HAP-1 (cell line): ENCODE data around the gene MARVELD1.

Source experiments
- DNase-seq, 2 experiments: peaks; one replicate each; pipeline ENCODE4 v3.0.0-alpha.2; 2016 to 2020; ENCODE audit warnings: low spot score in 2 of 2
- H3K27me3 ChIP-seq: fragments of 250-450 bp; sonication (Bioruptor Pico); 2 replicates; pipeline ENCODE4 v1.5.1; 2020; ENCODE audit warnings: low read depth, mild to moderate bottlenecking, moderate library complexity
- H3K36me3 ChIP-seq: fragments of 250-450 bp; sonication (Bioruptor Pico); replicated peaks from 2 replicates; pipeline ENCODE4 v1.5.1; 2020; ENCODE audit warnings: mild to moderate bottlenecking
- H3K4me1 ChIP-seq: fragments of 250-450 bp; sonication (Bioruptor Pico); 2 replicates; pipeline ENCODE4 v1.5.1; 2020; ENCODE audit warnings: mild to moderate bottlenecking
- H3K4me3 ChIP-seq: fragments of 250-450 bp; sonication (Bioruptor Pico); 2 replicates; pipeline ENCODE4 v1.5.1; 2020; ENCODE audit warnings: mild to moderate bottlenecking, moderate library complexity
- H3K9me3 ChIP-seq: fragments of 250-450 bp; sonication (Bioruptor Pico); 2 replicates; pipeline ENCODE4 v1.5.1; 2020; ENCODE audit warnings: mild to moderate bottlenecking, moderate library complexity
- in situ Hi-C: fragments of 300-500 bp; cut with MboI; formaldehyde crosslinking; loops from 3 replicates; pipeline ENCODE4 v1.14.3; 2020; ENCODE audit warnings: low sequenced_read_pairs, inconsistent platforms, mixed read lengths

The MARVELD1 gene

DNA sequence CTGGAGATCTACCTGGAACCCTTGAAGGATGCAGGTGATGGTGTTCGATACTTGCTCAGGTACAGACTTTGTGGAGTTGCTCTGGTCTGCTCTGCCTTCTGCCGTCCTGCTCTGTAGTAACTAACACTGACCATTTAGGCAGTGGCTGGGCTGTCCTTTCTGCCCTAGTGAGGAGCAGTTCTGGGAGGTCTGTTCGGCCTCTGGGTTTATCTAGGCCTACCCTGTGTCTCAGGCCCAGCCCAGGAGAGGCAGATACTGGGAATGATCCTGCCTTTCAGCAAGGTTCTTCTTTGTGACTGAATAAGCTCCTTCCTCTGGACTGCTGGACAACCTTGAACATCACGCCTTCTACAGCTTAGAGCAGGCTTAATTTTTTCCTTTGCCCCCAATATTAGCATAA, 25.1 kb downstream of the MARVELD1 start:
- Histone ChIP-seq H3K4me3 (peak overlapping the region; percentile 96), H3K36me3 (peaks cover 38% of the 10 kb centered on the region), H3K9me3 (no peaks in the 10 kb centered on the region), H3K27me3 (no peaks in the 10 kb centered on the region), H3K4me1 (peaks cover 6% of the 10 kb centered on the region)
- no peak for DNase-seq
- in situ Hi-C loops: no loop called here

DNA sequence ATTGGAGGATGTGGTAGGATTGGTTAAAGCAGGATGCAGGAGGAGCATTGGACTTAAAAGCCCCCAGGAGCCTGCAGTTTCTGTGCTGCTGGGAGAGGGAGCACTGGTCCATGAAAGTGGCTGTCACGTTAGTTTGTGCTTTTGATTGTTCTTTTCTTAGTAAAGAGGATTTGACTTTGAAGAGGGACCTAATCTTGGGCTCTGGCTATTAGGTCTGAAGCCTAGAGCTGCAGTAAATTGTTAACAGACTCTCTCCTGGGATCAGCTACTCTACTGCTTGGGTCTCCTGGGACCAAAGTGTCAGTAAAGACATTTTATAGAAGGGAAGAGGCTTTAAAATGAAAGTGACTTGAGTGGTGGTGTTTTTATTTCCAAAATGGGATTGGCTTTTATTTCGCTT, 27.1 kb downstream of the MARVELD1 start:
- DNase-seq: peak; percentile 27 to 54
- no peak overlapping the region for H3K4me3 ChIP-seq
- H3K27me3 ChIP-seq: no peaks in the 10 kb centered on the region
- in situ Hi-C loops: no loop called here
- peaks cover 6% of the 10 kb centered on the region for H3K4me1 ChIP-seq
- H3K36me3 ChIP-seq: peaks cover 53% of the 10 kb centered on the region
- no peaks in the 10 kb centered on the region for H3K9me3 ChIP-seq

DNA sequence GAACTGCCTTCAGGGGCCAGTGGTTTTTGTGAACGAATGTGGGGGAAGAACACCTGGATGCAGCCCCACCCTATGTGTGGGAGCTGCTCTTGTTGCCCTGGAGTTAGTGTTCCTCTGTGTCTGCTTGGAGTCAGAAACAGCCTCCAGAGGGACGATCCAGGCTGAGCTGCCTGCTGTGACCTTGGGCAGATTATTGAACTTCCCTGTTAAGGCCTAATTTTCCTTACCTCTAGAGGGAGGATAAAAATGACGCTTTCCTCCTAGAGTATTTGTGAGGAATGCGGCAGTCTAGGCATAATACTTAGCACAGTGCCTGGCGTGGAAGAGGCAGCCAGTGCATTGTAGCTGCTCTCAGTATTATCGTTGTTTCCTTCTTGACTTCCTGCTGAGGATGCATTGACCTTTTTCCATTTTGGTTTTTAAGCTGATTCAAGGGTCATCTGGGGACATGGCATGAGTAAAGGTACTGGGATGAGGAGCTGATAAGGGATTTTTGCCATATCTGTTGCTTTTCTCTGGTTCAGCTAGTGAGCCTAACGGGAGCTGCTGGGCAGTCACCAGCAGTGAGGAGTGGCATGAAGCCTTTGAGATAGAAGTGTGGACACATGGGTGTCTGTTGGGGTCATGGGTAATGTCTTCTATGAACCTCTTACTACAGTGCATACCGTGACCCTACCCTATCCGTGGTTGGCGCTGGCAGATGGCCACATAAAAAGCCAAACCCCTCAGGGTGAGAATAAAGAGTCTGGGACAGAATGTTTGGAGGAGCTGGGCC, 29.8 kb downstream of the MARVELD1 start:
- H3K36me3 ChIP-seq: peaks cover 68% of the 10 kb centered on the region
- DNase-seq: no peak
- no peaks in the 10 kb centered on the region for H3K27me3 ChIP-seq
- in situ Hi-C loops: no loop called here
- H3K9me3 ChIP-seq: no peaks in the 10 kb centered on the region
- peaks cover 6% of the 10 kb centered on the region for H3K4me1 ChIP-seq
- H3K4me3 ChIP-seq: no peak overlapping the region

DNA sequence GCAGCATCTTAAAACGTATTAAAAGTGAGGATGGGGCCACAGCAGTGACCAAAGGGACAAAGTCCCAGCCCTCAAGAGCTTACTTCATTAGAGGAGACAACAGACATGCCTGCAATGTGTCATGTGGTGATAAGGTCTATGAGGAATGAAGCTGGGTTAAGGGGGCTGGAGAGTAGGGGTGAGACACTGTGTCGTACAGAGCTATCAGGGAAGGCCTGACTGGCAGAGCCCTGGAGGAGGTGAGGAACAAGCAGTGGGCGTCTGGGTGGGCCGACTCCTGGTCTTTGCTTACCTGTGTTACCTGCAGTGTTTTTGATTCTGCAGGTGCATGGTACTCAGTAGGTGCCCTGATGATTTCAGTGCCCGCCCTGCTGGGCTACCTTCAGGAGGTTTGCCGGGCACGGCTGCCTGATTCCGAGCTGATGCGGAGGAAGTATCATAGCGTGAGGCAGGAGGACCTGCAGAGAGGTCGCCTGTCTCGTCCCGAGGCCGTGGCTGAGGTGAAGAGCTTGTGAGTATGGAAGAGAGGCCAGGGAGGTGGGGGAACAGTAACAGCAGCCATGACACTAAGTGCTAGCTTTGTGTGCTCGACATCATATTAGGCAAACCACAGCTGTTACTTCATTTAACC, 31.0 kb downstream of the MARVELD1 start:
- no peaks in the 10 kb centered on the region for H3K27me3 ChIP-seq
- H3K4me1 ChIP-seq: peaks cover 6% of the 10 kb centered on the region
- in situ Hi-C loops: no loop called here
- no peak overlapping the region for H3K4me3 ChIP-seq
- H3K36me3 ChIP-seq: peaks cover 71% of the 10 kb centered on the region
- DNase-seq: no peak
- no peaks in the 10 kb centered on the region for H3K9me3 ChIP-seq

DNA sequence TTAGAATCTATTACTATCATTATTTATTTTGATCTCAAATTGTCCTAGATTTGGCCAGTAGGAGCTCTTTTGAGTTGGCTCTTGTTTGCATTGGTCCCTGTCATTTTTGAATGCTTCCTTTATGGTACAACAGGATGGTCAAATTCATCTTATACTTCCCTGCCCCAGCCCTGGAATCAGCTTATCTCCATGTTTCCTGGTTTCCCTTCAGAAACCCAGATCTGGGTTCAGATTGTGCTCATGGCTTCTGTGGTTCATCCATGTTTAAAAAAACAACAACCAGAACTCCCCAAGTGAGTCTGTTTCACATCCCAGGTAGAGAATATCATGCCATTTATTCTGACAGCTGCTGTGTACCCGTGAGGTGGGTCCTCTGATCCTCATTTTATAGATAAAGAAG, 34.0 kb downstream of the MARVELD1 start:
- H3K4me1 ChIP-seq: no peaks in the 10 kb centered on the region
- DNase-seq: no peak
- H3K4me3 ChIP-seq: no peak overlapping the region
- H3K36me3 ChIP-seq: peaks cover 63% of the 10 kb centered on the region
- H3K9me3 ChIP-seq: no peaks in the 10 kb centered on the region
- in situ Hi-C loops: no loop called here
- no peaks in the 10 kb centered on the region for H3K27me3 ChIP-seq

DNA sequence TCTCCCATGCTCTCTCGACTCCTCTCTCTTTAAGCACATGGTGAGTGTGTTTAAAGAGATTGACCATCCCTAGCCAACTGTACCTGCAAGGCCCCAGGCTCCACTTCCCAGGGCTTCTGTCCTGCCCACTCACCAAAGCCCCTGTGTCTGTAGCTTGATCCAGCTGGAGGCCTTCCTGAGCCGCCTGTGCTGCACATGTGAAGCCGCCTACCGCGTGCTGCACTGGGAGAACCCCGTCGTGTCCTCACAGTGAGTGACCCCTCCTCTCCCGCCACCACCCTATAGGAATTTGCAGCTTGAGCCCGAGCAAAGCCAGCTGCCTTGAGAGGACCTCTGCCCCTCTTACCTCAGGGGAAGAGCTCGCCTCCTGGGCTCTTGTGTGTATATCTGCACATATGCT, 34.6 kb downstream of the MARVELD1 start:
- DNase-seq: no peak
- H3K4me1 ChIP-seq: no peaks in the 10 kb centered on the region
- peaks cover 59% of the 10 kb centered on the region for H3K36me3 ChIP-seq
- no peaks in the 10 kb centered on the region for H3K9me3 ChIP-seq
- H3K27me3 ChIP-seq: no peaks in the 10 kb centered on the region
- no peak overlapping the region for H3K4me3 ChIP-seq
- in situ Hi-C loops: no loop called here

DNA sequence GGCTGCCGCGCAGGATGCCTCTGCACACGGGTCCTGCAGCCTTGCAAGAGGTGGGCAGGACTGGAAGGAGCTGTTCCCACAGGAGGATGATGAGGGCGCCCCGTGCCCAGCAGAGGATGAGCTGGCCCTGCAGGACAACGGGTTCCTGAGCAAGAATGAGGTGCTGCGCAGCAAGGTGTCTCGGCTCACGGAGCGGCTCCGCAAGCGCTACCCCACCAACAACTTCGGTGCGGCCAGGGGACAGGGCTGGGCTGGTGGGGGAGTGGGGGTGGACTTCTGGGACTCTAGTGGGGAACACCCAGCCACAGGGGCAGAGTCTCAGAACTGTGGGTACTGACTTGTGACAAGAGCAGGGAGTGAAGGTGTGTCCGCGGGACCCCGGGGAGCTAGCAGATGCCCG, 39.4 kb downstream of the MARVELD1 start:
- Histone ChIP-seq H3K4me1 (no peaks in the 10 kb centered on the region), H3K27me3 (no peaks in the 10 kb centered on the region), H3K36me3 (peaks cover 69% of the 10 kb centered on the region), H3K4me3 (no peak overlapping the region), H3K9me3 (no peaks in the 10 kb centered on the region)
- in situ Hi-C loops: no loop called here
- no peak for DNase-seq

DNA sequence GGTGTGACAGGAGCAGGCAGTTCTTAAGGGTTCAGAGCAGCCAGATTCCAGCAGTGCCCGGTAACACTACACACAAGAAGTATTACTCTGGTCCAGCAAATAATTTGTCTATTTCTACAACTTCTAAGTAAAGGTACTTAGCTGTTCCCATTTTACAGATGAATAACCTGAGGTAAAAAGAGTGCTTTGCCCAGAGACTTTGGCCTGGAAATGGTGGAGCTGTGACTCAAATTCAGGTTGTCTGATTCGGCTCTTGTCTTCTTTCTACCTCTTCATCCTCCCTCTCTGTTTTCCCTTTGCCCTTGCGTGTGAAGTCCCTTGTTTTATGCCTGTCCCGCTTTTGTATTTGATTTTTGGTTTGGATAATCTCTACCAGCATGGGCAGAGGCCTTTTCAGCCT, 41.2 kb downstream of the MARVELD1 start:
- in situ Hi-C loops: no loop called here
- no peaks in the 10 kb centered on the region for H3K4me1 ChIP-seq
- no peak overlapping the region for H3K4me3 ChIP-seq
- H3K36me3 ChIP-seq: peaks cover 66% of the 10 kb centered on the region
- no peak for DNase-seq
- no peaks in the 10 kb centered on the region for H3K27me3 ChIP-seq
- H3K9me3 ChIP-seq: no peaks in the 10 kb centered on the region

DNA sequence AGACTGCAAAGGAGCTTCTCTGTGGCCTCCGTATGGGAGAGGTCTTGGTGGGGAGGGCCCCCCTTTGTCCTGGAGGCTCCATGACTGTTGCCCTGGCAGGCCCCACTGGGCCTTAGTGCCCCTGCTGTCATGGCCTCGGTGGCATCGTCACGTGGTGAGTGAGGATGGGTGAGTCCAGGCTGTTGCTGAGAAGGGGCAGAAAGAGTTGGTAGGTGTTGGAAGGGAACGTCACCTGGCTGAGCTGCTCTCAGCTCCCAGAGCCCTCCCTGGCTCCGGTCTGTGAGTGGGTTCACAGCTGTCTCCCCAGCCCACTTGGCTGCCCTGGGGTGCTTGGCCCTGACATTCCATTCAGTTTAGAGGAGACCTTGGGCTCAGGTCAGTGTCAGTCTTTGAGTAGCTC, 42.2 kb downstream of the MARVELD1 start:
- no peaks in the 10 kb centered on the region for H3K9me3 ChIP-seq
- no peak overlapping the region for H3K4me3 ChIP-seq
- no peak for DNase-seq
- no peaks in the 10 kb centered on the region for H3K4me1 ChIP-seq
- in situ Hi-C loops: no loop called here
- no peaks in the 10 kb centered on the region for H3K27me3 ChIP-seq
- H3K36me3 ChIP-seq: peaks cover 69% of the 10 kb centered on the region

DNA sequence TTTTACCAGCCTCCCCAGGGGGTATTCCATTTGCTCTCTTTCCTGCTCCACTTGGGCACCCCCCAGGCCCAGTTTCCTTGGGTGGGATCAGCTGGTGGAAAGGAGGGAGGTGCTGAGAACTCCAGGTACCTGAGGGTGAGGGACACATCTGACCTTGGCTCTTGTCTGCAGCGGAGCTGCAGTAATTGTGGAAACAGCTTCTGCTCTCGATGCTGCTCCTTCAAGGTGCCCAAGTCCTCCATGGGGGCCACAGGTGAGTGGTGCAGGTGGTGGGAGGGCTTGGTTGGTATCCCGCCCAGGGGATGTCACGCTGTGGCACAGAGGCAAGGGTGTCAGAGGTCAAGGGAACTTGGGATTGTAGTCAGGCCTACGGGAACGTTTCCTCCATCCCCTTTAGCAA, 43.9 kb downstream of the MARVELD1 start:
- peaks cover 67% of the 10 kb centered on the region for H3K36me3 ChIP-seq
- DNase-seq: no peak
- H3K4me3 ChIP-seq: no peak overlapping the region
- no peaks in the 10 kb centered on the region for H3K9me3 ChIP-seq
- H3K27me3 ChIP-seq: no peaks in the 10 kb centered on the region
- in situ Hi-C loops: no loop called here
- no peaks in the 10 kb centered on the region for H3K4me1 ChIP-seq

DNA sequence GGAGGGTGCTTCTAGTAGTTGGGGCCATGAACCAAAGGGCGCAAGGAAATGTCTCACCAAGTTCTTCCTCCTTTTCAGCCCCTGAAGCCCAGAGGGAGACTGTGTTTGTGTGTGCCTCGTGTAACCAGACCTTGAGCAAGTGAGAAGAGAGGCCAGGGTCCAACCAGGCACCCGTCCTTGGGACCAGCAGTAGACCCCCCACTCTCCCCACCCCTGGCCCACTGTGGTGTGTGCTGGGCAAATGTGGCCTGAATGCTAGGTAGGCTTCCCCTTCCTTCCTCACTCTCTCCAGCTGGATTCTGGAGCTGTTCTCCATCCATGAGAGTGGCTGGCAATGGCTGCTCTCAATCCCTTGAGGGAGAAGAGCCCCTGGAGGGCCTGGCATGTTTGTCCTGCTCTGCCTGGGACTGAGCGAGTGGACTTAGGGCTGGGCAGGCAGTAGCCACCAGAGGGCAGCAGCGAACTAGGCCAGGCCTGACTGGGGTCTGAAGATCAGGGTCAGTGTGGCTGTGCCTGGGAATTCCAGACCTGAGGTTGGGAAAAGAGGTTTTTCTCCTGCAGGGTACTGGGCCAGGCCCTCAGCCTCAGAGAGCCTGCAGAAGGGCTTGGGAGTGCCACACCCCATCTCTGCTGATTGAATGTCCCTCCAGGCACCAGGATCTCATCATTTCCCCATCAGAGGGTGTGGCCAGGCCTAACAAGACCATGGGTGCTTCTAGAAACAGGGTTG, 45.8 kb downstream of the MARVELD1 start:
- in situ Hi-C loops: no loop called here
- Histone ChIP-seq H3K4me3 (no peak overlapping the region), H3K4me1 (no peaks in the 10 kb centered on the region), H3K27me3 (no peaks in the 10 kb centered on the region), H3K9me3 (no peaks in the 10 kb centered on the region), H3K36me3 (peaks cover 59% of the 10 kb centered on the region)
- DNase-seq: peak; percentile 12 to 81

DNA sequence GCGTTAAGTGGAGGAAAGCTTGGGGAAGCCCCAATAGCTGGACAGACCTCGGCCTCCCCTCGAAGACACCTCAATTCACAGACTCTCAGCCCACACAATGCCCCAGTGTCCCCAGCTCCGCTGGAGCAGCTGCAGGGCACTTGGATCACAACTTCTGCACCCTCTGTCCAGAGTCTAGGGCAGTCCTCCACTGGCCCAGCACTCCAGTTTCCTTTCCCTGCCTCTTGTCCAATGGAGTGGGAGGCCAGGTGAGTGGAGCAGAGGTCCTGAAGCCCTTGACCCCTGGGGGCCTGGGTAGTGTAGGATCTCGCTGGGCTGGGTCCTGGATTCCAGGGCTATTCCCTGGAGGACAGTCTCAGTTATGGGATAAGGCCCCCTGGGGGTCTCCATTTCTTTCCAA, 46.4 kb downstream of the MARVELD1 start:
- DNase-seq: no peak
- in situ Hi-C loops: no loop called here
- H3K9me3 ChIP-seq: no peaks in the 10 kb centered on the region
- H3K36me3 ChIP-seq: peaks cover 53% of the 10 kb centered on the region
- no peaks in the 10 kb centered on the region for H3K4me1 ChIP-seq
- no peak overlapping the region for H3K4me3 ChIP-seq
- no peaks in the 10 kb centered on the region for H3K27me3 ChIP-seq

DNA sequence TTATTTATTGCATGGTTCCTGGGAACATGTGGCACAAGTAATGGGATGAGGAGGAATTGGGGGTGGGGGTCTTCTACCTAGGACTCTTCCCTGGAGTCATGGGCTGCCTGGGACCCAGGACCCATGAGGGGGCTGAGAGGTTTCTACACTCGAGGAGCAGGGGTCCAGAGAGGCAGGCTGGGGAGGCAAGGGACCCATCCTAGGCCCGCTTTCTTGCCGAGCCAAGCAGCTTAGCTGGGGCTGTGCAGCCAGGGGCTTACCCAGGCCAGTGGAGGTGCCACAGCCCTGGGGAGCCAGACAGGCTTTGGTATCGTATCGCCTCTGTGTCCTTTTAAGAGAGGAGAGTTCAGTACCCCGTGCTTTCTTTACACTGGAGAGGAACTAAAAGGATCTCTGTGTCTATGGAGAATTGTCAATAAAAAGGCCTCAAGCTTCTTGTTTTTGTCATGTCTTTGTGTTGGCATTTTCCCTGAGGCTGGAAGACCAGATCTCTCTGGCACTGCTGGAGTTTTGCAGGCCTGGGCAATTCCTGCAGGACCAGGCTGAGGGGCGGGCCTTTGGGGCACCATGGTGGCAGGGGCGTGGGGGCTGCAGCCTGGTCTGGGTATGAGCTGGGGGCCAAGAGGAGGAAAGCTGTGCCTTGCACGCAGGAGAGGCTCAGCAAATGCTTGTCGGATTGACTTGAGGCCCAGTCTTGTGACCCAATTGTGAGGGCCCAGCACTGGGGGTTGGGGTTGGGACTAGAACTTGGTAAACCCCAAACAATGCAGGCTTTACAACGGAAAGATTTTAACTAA, 47.1 kb downstream of the MARVELD1 start:
- peaks cover 46% of the 10 kb centered on the region for H3K36me3 ChIP-seq
- no peak for DNase-seq
- H3K4me1 ChIP-seq: no peaks in the 10 kb centered on the region
- no peak overlapping the region for H3K4me3 ChIP-seq
- no peaks in the 10 kb centered on the region for H3K27me3 ChIP-seq
- H3K9me3 ChIP-seq: no peaks in the 10 kb centered on the region
- in situ Hi-C loops: no loop called here
